Fibroblast of skin of left biceps (primary cell): ENCODE measurements around the gene TFF3.

Source experiments
- DNase-seq, 2 experiments: peaks; one replicate each; pipeline ENCODE4 v3.0.0-alpha.2; 2013; ENCODE audit warnings: low read depth in 2 of 2

TFF3 gene

DNA sequence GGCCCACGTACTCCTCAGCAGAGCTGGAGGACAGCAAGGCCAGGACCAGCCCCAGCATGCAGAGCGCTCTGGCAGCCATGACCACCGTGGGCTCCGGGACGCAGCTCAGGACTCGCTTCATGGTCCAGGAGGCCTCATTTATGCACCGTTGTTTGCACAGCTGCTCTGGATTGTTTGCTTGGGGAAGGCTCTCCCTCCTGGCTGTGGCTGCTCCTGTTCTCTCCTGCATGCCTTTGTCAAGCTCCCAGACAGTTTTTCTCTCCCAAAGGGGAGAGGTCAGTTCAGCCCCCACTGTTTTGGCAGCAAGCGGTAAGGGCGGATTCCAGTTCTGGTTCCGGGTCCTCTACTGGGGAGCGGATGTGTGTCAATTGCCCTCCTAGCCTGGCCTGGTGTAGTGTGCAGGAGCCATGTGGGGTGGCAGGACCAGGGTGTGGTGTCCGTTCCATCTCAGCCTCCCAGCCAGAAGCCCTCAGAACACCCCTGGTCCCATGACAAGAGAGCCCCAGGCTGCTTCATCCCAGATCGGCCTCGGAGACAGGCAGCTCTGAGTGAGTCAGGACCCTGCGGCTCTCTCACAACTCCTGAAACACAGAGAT lies at the start of gene TFF3:
TSS of gene TFF3 (minus strand) at position 114 of the 596 bp plus-strand sequence. CDS start at position 79, 35 bp downstream.
- no peak for DNase-seq

DNA sequence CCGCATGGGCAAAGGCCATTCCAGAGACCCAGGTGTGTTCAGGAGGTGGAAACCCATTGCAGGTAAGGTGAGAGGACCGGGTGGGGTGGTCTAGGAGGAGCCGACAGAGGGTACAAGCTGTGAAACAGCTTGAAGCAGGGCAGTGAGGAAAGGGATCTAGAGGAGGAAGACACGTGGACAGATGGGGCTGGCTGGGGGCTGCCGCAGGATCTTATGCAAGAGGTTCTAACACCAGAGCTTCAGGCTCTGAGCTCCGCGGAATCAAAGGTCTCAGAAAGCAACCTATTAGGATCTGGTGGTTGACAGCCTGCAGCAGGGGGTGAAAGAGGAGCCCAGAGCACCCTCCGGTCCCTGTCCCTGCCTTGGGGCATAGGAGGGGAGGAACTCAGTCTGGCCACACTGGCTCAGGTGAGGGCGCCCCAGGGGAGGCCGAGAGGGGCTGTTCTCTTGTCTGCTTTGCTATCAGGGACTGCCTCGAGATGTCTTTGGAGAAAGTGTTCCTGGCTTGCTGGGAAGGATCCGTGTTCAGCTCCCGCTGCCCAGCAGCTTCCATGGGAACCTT lies 49.2 kb upstream of the TFF3 start:
- DNase-seq: no peak

DNA sequence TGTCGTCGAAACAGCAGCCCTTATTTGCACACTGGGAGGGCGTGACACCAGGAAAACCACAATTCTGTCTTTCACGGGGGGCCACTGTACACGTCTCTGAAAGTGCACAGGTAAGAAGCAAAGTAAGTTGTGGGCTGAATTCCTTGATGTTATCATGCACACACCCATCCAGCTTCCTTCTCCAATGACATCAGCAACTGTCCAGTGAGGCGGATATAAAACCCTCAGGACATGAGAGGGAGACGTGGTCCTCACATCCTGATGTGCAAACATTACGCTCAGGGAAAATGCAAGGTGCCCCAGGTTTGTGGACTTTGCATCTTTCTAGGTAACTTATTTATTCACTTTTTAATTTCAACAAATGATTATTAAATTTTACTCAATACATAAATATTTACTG lies 48.1 kb upstream of the TFF3 start:
- DNase-seq: no peak

- DNase-seq: no peak
These were observed 47.5 kb upstream of the TFF3 start for GRCh38 chr21:42362700-42363099.

DNA sequence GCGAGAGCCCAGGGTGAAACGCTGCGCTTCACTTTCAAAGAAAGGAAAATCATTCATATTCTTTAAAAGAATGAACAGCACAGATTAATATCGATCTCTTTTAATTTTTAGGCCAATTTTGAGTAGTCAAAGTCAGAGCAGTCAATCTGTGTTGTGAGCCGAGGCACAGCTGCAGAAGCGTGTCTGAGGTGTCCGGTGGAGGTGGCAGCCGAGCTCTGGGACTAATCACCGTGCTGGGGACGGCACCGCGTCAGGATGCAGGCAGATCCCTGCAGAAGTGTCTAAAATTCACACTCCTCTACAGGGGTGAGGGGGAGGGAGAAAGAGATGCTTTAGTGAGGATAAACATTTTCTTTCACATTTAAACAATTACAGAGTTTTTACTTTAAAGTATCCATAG lies 47.0 kb upstream of the TFF3 start:
- DNase-seq: no peak

DNA sequence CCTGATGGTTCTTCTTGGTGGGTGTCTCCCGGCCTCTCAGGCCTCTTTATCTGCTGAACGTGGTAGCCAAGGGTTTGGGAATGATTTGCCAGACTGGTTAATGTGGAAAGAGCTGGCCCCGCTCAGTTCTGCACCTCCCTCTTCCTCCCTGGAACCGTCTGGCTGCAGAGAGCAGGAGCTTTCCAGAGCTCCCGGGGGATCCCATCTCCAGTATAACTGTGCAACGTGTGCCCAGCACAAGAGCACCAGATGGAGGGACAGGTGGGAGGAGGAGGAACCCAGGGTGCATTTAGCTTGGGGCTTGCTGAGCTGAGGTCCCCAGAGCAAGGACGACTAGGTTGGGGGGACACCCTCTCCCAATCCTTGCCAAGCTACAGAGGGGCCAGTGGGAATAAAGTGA lies 46.1 kb upstream of the TFF3 start:
- DNase-seq: no peak

- DNase-seq: no peak
These were observed 45.1 kb upstream of the TFF3 start for GRCh38 chr21:42360317-42360716.

- DNase-seq: no peak
These were observed 43.7 kb upstream of the TFF3 start for GRCh38 chr21:42358937-42359336.

- DNase-seq: no peak
These were observed 43.1 kb upstream of the TFF3 start for GRCh38 chr21:42358261-42358660.

DNA sequence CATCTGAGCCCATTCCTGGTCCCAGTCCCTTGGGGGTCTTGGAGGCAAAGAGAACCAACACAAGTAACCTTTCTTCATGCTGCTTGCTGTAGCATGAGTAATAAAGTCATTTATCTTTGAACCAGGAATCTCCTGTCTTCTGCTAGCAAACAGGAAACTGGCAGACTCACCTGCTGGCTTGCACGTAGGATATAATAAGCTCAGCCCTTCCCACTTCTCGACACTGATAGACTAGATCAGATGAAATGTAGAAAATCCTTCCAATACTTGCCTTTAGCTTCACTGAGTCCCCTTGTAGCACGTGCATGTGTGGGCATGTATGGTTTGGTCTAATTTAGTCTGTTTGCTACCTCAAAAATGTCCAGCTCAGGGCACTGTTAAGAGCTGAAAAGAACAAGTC lies 42.1 kb upstream of the TFF3 start:
- no peak for DNase-seq

GRCh38 chr21:42356650-42357049 lies 41.4 kb upstream of the TFF3 start:
- no peak for DNase-seq

DNA sequence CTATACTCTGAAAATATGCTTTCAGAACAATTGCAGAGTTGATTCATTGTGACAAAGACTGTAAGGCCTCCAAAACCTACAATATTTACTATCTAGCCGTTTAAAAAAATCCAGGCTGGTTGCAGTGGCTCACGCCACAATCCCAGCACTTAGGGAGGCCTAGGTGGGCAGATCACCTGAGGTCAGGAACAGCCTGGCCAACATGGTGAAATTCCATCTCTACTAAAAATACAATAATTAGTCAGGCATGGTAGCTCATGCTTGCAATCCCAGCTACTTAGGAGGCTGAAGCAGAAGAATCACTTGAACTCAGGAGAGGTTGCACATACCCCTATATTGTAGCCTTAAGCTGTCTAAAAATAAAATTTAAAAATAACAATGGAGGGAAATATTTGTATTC lies 40.8 kb upstream of the TFF3 start:
- DNase-seq: no peak

DNA sequence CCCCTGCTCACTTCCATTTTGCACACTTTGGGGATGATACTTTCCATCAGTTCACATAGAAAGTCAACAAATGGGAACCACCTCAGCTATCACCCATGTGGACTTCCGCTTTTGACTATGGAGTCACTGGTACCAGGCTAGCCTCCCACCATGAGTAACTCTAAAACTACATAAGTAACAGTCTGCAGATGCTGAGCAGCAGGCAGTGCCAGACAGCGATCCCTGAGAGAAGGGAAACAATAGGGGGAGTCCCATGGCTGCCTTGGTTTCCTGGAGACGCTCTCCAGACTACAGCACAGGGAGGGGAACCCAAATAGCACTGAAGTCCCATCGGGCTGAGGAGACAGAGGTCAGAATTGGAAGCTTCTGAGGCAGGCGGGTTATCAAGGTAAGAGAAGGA lies 38.4 kb upstream of the TFF3 start:
- DNase-seq: no peak

- no peak for DNase-seq
These were observed 37.4 kb upstream of the TFF3 start for GRCh38 chr21:42352441-42353095.

GRCh38 chr21:42351626-42352440 lies 36.6 kb upstream of the TFF3 start:
- no peak for DNase-seq

DNA sequence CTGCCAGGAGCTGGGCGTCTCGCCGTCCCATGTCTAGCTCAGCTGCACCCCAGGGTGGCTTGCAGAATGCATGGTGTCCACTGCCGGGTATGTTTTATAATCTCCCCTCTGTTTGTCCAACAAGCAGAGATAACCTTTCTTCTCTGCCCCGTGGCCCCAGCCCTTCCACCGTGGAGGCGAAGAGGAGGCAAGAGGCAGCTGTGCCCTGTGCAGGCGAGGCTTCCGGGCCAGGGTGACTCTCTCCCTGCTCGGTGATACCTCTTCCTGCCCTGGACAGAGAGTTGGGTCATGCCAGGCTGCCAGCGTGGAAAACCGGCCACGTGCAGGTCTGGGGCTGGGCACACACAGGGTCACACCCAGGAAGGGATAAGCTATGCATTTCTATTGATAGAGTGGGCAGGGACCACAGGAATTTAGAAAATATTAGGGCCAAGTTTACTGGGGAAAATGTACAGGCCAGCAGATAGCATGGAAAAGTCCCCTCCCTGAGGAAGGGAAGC lies 35.8 kb upstream of the TFF3 start, which contains the start of gene TFF2:
TSS of gene TFF2 (minus strand) at position 68 of the 500 bp plus-strand sequence. CDS start at position 31, 37 bp downstream.
- no peak for DNase-seq

GRCh38 chr21:42350318-42350910 lies 35.2 kb upstream of the TFF3 start:
- no peak for DNase-seq

DNA sequence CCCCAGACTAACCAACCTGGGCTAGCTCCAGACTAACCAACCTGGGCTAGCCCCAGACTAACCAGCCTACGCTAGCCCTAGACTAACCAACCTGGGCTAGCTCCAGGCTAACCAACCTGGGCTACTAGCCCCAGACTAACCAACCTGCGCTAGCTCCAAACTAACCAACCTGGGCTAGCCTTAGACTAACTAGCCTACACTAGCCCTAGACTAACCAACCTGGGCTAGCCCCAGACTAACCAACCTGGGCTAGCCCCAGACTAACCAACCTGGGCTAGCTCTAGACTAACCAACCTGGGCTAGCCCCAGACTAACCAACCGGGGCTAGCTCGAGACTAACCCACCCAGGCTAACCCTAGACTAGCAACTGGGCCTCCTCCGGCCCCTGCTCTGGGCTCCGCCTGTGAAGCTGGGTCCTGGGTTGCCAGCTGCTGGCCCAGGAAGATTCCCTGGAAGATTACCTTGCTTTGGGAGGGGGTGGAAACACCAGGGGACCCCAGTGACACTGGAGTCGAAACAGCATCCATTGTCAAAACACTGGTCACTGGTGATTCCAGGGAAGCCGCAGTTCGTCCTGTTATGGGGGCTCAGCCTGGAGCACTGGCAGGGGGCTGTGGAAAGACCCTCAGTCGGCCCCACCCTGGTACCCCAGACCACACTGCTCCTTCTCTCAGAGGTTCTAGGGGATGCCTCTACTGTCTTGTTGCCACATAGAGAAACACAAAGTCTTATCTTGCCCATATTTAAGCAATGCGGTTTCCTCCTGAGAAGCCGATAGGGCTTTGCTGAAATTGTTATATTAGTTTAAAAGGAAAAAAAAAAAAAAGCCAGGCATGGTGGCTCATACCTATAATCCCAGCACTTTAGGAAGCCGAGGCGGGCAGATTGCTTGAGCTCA lies 34.5 kb upstream of the TFF3 start:
- DNase-seq: no peak

DNA sequence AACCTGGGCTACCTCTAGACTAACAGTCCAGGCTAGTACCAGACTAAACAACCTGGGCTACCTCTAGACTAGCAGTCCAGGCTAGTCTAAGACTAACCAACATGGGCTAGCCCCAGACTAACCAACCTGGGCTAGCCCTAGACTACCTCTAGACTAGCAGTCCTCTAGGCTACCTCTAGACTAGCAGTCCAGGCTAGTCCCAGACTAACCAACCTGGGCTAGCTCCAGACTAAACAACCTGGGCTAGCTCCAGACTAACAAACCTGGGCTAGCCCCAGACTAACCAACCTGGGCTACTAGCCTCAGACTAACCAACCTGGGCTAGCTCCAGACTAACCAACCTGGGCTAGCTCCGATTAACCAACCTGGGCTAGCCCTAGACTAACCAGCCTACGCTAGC lies 33.6 kb upstream of the TFF3 start:
- no peak for DNase-seq

- DNase-seq: no peak
These were observed 32.6 kb upstream of the TFF3 start for GRCh38 chr21:42347601-42348327.
